Panc1 (cell line): ENCODE measurements around the gene AKR1B15. TPM values are rescaled to one million over a fixed set of nuclear protein-coding genes. Genes with fewer than 3 reads are reported as not detected.
"Not testable (repeated sequence)": the region's sequence is repeated elsewhere in the genome, so short reads cannot be mapped to it uniquely, and the experiment has no call there.

Experiments used
- ATAC-seq: fragments of 200-7000 bp; cut with Tn5 transposase; 2 replicates; pipeline ENCODE4 v1.9.1; 2020; ENCODE audit warnings: mild to moderate bottlenecking, moderate library complexity
- BruUV-seq: library from RNA; stranded (reverse); fragments of 400-500 nt; replicated peaks from 2 replicates; lab custom pipeline; 2021; lab: Mats Ljungman, UMichigan
- CTCF ChIA-PET: fragments of 300-600 bp; sonication (Branson Sonifier 250); formaldehyde crosslinking; loops from one replicate; lab custom pipeline; 2022; ENCODE audit warnings: antibody characterized with exemption; lab: Charles Lee
- POLR2A ChIA-PET: fragments of 300-600 bp; sonication (Branson Sonifier 250); formaldehyde crosslinking; loops from one replicate; lab custom pipeline; 2022; ENCODE audit warnings: antibody characterized with exemption; lab: Charles Lee
- DNase-seq: peaks from one replicate; pipeline ENCODE4 v3.0.0-alpha.2; 2010; ENCODE audit warnings: low read depth, low spot score
- H3K27ac ChIP-seq: 2 replicates; pipeline ENCODE4 v1.5.1; 2011; ENCODE audit warnings: mild to moderate bottlenecking, low read length, inconsistent platforms
- H3K27me3 ChIP-seq: fragments of 200-500 bp; sonication (Bioruptor generic); 2 replicates; pipeline ENCODE4 v1.6.0; 2014; ENCODE audit warnings: low read length, inconsistent platforms; ENCODE audit not compliant: control insufficient read depth, insufficient read depth
- H3K36me3 ChIP-seq: fragments of 200-500 bp; sonication (Bioruptor generic); 2 replicates; pipeline ENCODE4 v1.5.1; 2014; ENCODE audit warnings: inconsistent platforms, mild to moderate bottlenecking, low read length, moderate library complexity; ENCODE audit not compliant: control insufficient read depth, insufficient read depth
- H3K4me1 ChIP-seq: 2 replicates; pipeline ENCODE4 v1.5.1; 2011; ENCODE audit warnings: inconsistent platforms, mild to moderate bottlenecking, low read length, moderate library complexity; ENCODE audit not compliant: control insufficient read depth, insufficient read depth
- H3K4me3 ChIP-seq, 2 experiments: 2 replicates each; pipeline ENCODE4 v1.5.1; 2011 to 2012; ENCODE audit warnings: low read depth in 2 of 2, low read length in 2 of 2, mild to moderate bottlenecking in 2 of 2, inconsistent platforms in 1 of 2, moderate library complexity in 1 of 2
- H3K9me3 ChIP-seq: fragments of 200-500 bp; sonication (Bioruptor generic); 2 replicates; pipeline ENCODE4 v1.5.1; 2014; ENCODE audit warnings: low read depth, mild to moderate bottlenecking, inconsistent platforms, low read length, moderate library complexity; ENCODE audit not compliant: control insufficient read depth, insufficient read depth
- CTCF ChIP-seq: fragments of 450-650 bp; IDR thresholded peaks from 2 replicates; pipeline ENCODE4 v1.5.1; 2017; ENCODE audit warnings: mild to moderate bottlenecking
- POLR2AphosphoS5 ChIP-seq: IDR thresholded peaks from 2 replicates; pipeline ENCODE4 v1.6.1; 2012; ENCODE audit warnings: mild to moderate bottlenecking, low read depth, low read length, moderate library complexity
- REST ChIP-seq, 2 experiments: IDR thresholded peaks; 2 replicates each; pipeline ENCODE4 v1.6.1; 2011 to 2012; ENCODE audit warnings: low read depth in 2 of 2, control low read depth in 1 of 2, low read length in 1 of 2, mild to moderate bottlenecking in 1 of 2, moderate library complexity in 1 of 2; ENCODE audit not compliant: insufficient read depth in 1 of 2
- SIN3A ChIP-seq: IDR thresholded peaks from 2 replicates; pipeline ENCODE4 v1.6.1; 2012; ENCODE audit warnings: low read depth, mild to moderate bottlenecking, low read length, moderate library complexity, borderline replicate concordance; ENCODE audit not compliant: insufficient read depth
- TCF7L2 ChIP-seq: IDR thresholded peaks from 2 replicates; pipeline ENCODE4 v1.6.1; 2011; ENCODE audit warnings: mild to moderate bottlenecking, low read depth, low read length, inconsistent platforms
- in situ Hi-C: cut with HindIII; loops from 2 replicates; pipeline ENCODE4 v1.10.0; 2016; ENCODE audit warnings: low sequenced_read_pairs, low pct_unique_long_range_greater_than_20kb
- intact Hi-C: fragments of 100-400 bp; cut with micrococcal nuclease; formaldehyde crosslinking; loops from one replicate; pipeline ENCODE4 v1.10.0; 2022; ENCODE audit not compliant: unreplicated experiment
- total RNA-seq: library from RNA; stranded (reverse); gene quantifications from one replicate; pipeline ENCODE4 v1.2.1, GENCODE V29; 2021; ENCODE audit not compliant: unreplicated experiment

Gene AKR1B15
- total RNA-seq, 1 experiment from 2014 or later: not detected

- BruUV-seq: no TSS peak
- ATAC-seq (no peak), DNase-seq (no peak)
- POLR2A ChIA-PET: no interaction called here
- in situ Hi-C loops: no loop called here
- CTCF ChIA-PET: no interaction called here
- Histone ChIP-seq H3K27me3 (no peaks in the 10 kb centered on the region; the same call in 1 of the 2 replicates), H3K4me1 (no peaks in the 10 kb centered on the region), H3K27ac (no peak overlapping the region), H3K9me3 (no peaks in the 10 kb centered on the region), H3K36me3 (no peaks in the 10 kb centered on the region), H3K4me3 (no peak overlapping the region)
- no peak for TF ChIP-seq TCF7L2
- TF ChIP-seq POLR2AphosphoS5: no peak
- TF ChIP-seq CTCF: no peak
- TF ChIP-seq REST (IDR thresholded peaks at IDR 0.05; ENCODE audit: insufficient read depth in 1 of 2, low read depth in 2 of 2, low read length in 1 of 2): no peak
- no peak for TF ChIP-seq SIN3A
- intact Hi-C loops: no loop called here
These were observed 8.5 kb downstream of the AKR1B15 start for GRCh38 chr7:134557391-134557790.

GRCh38 chr7:134558370-134558769 lies 9.5 kb downstream of the AKR1B15 start:
- no peaks in the 10 kb centered on the region for H3K9me3 ChIP-seq
- no peak overlapping the region for H3K27ac ChIP-seq
- no peak overlapping the region for H3K4me3 ChIP-seq
- in situ Hi-C loops (no loop called here), intact Hi-C loops (no loop called here)
- no TSS peak for BruUV-seq
- H3K27me3 ChIP-seq: no peaks in the 10 kb centered on the region
- CTCF ChIA-PET: no interaction called here
- no peaks in the 10 kb centered on the region for H3K4me1 ChIP-seq
- DNase-seq (no peak), ATAC-seq (no peak)
- TF ChIP-seq POLR2AphosphoS5 (no peak), REST (IDR thresholded peaks at IDR 0.05; ENCODE audit: insufficient read depth in 1 of 2, low read depth in 2 of 2, low read length in 1 of 2) (no peak), TCF7L2 (no peak), CTCF (no peak), SIN3A (no peak)
- POLR2A ChIA-PET: no interaction called here
- H3K36me3 ChIP-seq: no peaks in the 10 kb centered on the region

- H3K4me1 ChIP-seq, intact Hi-C loops, DNase-seq, H3K27ac ChIP-seq, H3K4me3 ChIP-seq, ATAC-seq, POLR2A ChIA-PET, in situ Hi-C loops, BruUV-seq, CTCF ChIA-PET, H3K9me3 ChIP-seq, H3K36me3 ChIP-seq, H3K27me3 ChIP-seq: not testable (repeated sequence)
These were observed 12.7 kb downstream of the AKR1B15 start for GRCh38 chr7:134561616-134562015.
